ENCODE data around the gene PRIM2. TPM values are rescaled to one million over a fixed set of nuclear protein-coding genes. Genes with fewer than 3 reads are reported as not detected.
A peak's percentile ranks its signal among the peaks of the same experiment; 100 is the strongest.
"Not testable (repeated sequence)": the region's sequence is repeated elsewhere in the genome, so short reads cannot be mapped to it uniquely, and the experiment has no call there.

PRIM2 gene, protein sequence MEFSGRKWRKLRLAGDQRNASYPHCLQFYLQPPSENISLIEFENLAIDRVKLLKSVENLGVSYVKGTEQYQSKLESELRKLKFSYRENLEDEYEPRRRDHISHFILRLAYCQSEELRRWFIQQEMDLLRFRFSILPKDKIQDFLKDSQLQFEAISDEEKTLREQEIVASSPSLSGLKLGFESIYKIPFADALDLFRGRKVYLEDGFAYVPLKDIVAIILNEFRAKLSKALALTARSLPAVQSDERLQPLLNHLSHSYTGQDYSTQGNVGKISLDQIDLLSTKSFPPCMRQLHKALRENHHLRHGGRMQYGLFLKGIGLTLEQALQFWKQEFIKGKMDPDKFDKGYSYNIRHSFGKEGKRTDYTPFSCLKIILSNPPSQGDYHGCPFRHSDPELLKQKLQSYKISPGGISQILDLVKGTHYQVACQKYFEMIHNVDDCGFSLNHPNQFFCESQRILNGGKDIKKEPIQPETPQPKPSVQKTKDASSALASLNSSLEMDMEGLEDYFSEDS
- total RNA-seq: 10 to 100 TPM; 10.4 to 23.1 TPM

GRCh38 chr6:57317060-57317943 lies at the start of gene PRIM2:
Gene PRIM2, plus strand, starts transcription at chr6:57317630. Its CDS starts 816 bp downstream, at chr6:57318446.
- H3K4me3 ChIP-seq: peak within 1 kb of the TSS; percentile 63
- no peaks in the 10 kb centered on the region for H3K9me3 ChIP-seq
- H3K9ac ChIP-seq (ENCODE audit: low read depth in 2 of 2, low read length in 2 of 2): peak within 1 kb of the TSS; percentile 65 to 86
- no peaks in the 10 kb centered on the region for H3K27me3 ChIP-seq
- DNase-seq: peak; percentile 94
- intact Hi-C loops (cut with DNase I): loop anchor here (5.0 to 10.0 kb wide), 3 partner anchors 53 to 273 kb away; partner anchors contain the start of genes BAG2 and KIAA1586
- peaks cover 4% of the 10 kb centered on the region for H3K4me1 ChIP-seq
- TF ChIP-seq, protein P1, sequence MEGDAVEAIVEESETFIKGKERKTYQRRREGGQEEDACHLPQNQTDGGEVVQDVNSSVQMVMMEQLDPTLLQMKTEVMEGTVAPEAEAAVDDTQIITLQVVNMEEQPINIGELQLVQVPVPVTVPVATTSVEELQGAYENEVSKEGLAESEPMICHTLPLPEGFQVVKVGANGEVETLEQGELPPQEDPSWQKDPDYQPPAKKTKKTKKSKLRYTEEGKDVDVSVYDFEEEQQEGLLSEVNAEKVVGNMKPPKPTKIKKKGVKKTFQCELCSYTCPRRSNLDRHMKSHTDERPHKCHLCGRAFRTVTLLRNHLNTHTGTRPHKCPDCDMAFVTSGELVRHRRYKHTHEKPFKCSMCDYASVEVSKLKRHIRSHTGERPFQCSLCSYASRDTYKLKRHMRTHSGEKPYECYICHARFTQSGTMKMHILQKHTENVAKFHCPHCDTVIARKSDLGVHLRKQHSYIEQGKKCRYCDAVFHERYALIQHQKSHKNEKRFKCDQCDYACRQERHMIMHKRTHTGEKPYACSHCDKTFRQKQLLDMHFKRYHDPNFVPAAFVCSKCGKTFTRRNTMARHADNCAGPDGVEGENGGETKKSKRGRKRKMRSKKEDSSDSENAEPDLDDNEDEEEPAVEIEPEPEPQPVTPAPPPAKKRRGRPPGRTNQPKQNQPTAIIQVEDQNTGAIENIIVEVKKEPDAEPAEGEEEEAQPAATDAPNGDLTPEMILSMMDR (IDR thresholded peaks at IDR 0.05): no peak
- no peaks in the 10 kb centered on the region for H3K36me3 ChIP-seq
- peak within 1 kb of the TSS; percentile 67 for H3K27ac ChIP-seq

DNA sequence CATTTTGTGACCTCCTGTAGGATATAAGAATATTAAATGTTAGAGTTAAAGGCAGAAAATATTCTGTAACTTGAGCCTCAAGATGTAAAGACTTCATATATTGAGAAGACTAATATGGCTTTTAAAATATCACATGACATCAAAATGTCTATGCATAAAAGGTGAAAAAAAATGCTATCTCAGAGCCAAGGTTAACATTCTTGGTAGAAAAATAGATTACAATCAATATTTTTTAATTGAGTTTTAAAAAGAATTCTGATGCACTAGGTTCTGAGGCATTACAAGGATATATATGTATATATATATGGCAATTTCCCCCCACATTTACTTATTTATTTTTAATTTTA lies 49.2 kb upstream of the PRIM2 start:
- TF ChIP-seq, protein P1 (IDR thresholded peaks at IDR 0.05): no peak
- no peaks in the 10 kb centered on the region for H3K4me1 ChIP-seq
- intact Hi-C loops (cut with DNase I): loop anchor here (10.0 kb wide), 1 partner anchor 47 kb away; the partner anchor contains the start of gene PRIM2

DNA sequence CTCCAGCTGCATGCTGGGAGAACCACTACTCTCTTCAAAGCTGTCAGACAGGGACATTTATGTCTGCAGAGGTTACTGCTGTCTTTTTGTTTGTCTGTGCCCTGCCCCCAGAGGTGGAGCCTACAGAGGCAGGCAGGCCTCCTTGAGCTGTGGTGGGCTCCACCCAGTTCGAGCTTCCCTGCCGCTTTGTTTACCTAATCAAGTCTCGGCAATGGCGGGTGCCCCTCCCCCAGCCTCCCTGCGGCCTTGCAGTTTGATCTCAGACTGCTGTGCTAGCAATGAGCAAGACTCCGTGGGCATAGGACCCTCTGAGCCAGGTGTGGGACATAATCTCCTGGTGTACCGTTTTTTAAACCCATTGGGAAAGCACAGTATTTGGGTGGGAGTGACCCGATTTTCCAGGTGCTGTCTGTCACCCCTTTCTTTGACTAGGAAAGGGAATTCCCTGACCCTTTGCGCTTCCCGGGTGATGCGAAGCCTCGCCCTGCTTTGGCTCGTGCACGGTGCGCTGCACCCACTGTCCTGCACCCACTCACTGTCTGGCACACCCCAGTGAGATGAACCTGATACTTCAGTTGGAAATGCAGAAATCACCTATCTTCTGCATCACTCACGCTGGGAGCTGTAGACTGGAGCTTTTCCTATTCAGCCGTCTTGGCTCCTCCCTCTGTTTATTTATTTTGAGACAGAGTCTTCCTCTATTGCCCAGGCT lies 43.2 kb upstream of the PRIM2 start:
- intact Hi-C loops (cut with DNase I); DNase-seq; H3K9ac ChIP-seq (ENCODE audit: low read depth in 2 of 2, low read length in 2 of 2); H3K36me3 ChIP-seq; H3K4me1 ChIP-seq; H3K4me3 ChIP-seq; H3K27me3 ChIP-seq; H3K9me3 ChIP-seq; H3K27ac ChIP-seq: not testable (repeated sequence)

More for the DNA sequence above, 49.2 kb upstream of the PRIM2 start:
- no peak for DNase-seq
- no peak overlapping the region for H3K27ac ChIP-seq
- no peak overlapping the region for H3K4me3 ChIP-seq
- H3K27me3 ChIP-seq: no peaks in the 10 kb centered on the region
- H3K9ac ChIP-seq (ENCODE audit: low read depth in 2 of 2, low read length in 2 of 2): no peak overlapping the region
- H3K9me3 ChIP-seq: no peaks in the 10 kb centered on the region
- no peaks in the 10 kb centered on the region for H3K36me3 ChIP-seq

DNA sequence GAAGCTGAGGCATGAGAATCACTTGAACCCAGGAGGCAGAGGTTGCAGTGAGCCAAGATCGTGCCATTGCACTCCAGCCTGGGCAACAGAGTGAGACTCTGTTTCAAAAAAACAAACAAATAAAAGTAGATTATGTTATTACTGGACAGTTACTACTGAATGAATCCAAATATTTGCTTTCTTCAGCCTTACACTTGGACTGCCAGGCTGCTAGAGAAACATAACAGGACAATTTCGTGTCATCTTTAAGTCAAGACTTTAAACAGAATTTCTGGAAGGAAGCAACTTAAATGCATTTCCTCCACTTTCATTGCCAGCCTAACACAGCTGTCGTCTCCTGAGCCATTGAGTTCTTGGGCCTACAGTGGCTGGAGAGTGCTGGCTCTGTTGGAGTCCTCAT lies 42.0 kb upstream of the PRIM2 start:
- Histone ChIP-seq H3K27me3 (no peaks in the 10 kb centered on the region), H3K9me3 (no peaks in the 10 kb centered on the region), H3K9ac (ENCODE audit: low read depth in 2 of 2, low read length in 2 of 2) (no peak overlapping the region), H3K27ac (no peak overlapping the region), H3K4me3 (no peak overlapping the region), H3K4me1 (no peaks in the 10 kb centered on the region), H3K36me3 (no peaks in the 10 kb centered on the region)
- DNase-seq: no peak
- TF ChIP-seq, protein P1 (IDR thresholded peaks at IDR 0.05): no peak
- intact Hi-C loops (cut with DNase I): no loop called here

- no peak overlapping the region for H3K27ac ChIP-seq
- no peak for DNase-seq
- intact Hi-C loops (cut with DNase I): no loop called here
- H3K9ac ChIP-seq (ENCODE audit: low read depth in 2 of 2, low read length in 2 of 2): no peak overlapping the region
- no peaks in the 10 kb centered on the region for H3K4me1 ChIP-seq
- H3K36me3 ChIP-seq: no peaks in the 10 kb centered on the region
- H3K27me3 ChIP-seq: no peaks in the 10 kb centered on the region
- TF ChIP-seq, protein P1 (IDR thresholded peaks at IDR 0.05): no peak
- no peak overlapping the region for H3K4me3 ChIP-seq
- no peaks in the 10 kb centered on the region for H3K9me3 ChIP-seq
These were observed 40.5 kb upstream of the PRIM2 start for GRCh38 chr6:57276946-57277345.

All from colonic mucosa (tissue), 4 donors.